Panc1 (cell line): ENCODE results near the gene PCSK2. TPM values are rescaled to one million over a fixed set of nuclear protein-coding genes. Genes with fewer than 3 reads are reported as not detected.

ENCODE experiments used
- ATAC-seq: fragments of 200-7000 bp; cut with Tn5 transposase; 2 replicates; pipeline ENCODE4 v1.9.1; 2020; ENCODE audit warnings: mild to moderate bottlenecking, moderate library complexity
- BruUV-seq: library from RNA; stranded (reverse); fragments of 400-500 nt; replicated peaks from 2 replicates; lab custom pipeline; 2021; lab: Mats Ljungman, UMichigan
- CTCF ChIA-PET: fragments of 300-600 bp; sonication (Branson Sonifier 250); formaldehyde crosslinking; loops from one replicate; lab custom pipeline; 2022; ENCODE audit warnings: antibody characterized with exemption; lab: Charles Lee
- POLR2A ChIA-PET: fragments of 300-600 bp; sonication (Branson Sonifier 250); formaldehyde crosslinking; loops from one replicate; lab custom pipeline; 2022; ENCODE audit warnings: antibody characterized with exemption; lab: Charles Lee
- DNase-seq: peaks from one replicate; pipeline ENCODE4 v3.0.0-alpha.2; 2010; ENCODE audit warnings: low read depth, low spot score
- H3K27ac ChIP-seq: 2 replicates; pipeline ENCODE4 v1.5.1; 2011; ENCODE audit warnings: mild to moderate bottlenecking, low read length, inconsistent platforms
- H3K27me3 ChIP-seq: fragments of 200-500 bp; sonication (Bioruptor generic); 2 replicates; pipeline ENCODE4 v1.6.0; 2014; ENCODE audit warnings: low read length, inconsistent platforms; ENCODE audit not compliant: control insufficient read depth, insufficient read depth
- H3K36me3 ChIP-seq: fragments of 200-500 bp; sonication (Bioruptor generic); 2 replicates; pipeline ENCODE4 v1.5.1; 2014; ENCODE audit warnings: inconsistent platforms, mild to moderate bottlenecking, low read length, moderate library complexity; ENCODE audit not compliant: control insufficient read depth, insufficient read depth
- H3K4me1 ChIP-seq: 2 replicates; pipeline ENCODE4 v1.5.1; 2011; ENCODE audit warnings: inconsistent platforms, mild to moderate bottlenecking, low read length, moderate library complexity; ENCODE audit not compliant: control insufficient read depth, insufficient read depth
- H3K4me3 ChIP-seq, 2 experiments: 2 replicates each; pipeline ENCODE4 v1.5.1; 2011 to 2012; ENCODE audit warnings: low read depth in 2 of 2, low read length in 2 of 2, mild to moderate bottlenecking in 2 of 2, inconsistent platforms in 1 of 2, moderate library complexity in 1 of 2
- H3K9me3 ChIP-seq: fragments of 200-500 bp; sonication (Bioruptor generic); 2 replicates; pipeline ENCODE4 v1.5.1; 2014; ENCODE audit warnings: low read depth, mild to moderate bottlenecking, inconsistent platforms, low read length, moderate library complexity; ENCODE audit not compliant: control insufficient read depth, insufficient read depth
- POLR2AphosphoS5 ChIP-seq: IDR thresholded peaks from 2 replicates; pipeline ENCODE4 v1.6.1; 2012; ENCODE audit warnings: mild to moderate bottlenecking, low read depth, low read length, moderate library complexity
- SIN3A ChIP-seq: IDR thresholded peaks from 2 replicates; pipeline ENCODE4 v1.6.1; 2012; ENCODE audit warnings: low read depth, mild to moderate bottlenecking, low read length, moderate library complexity, borderline replicate concordance; ENCODE audit not compliant: insufficient read depth
- TCF7L2 ChIP-seq: IDR thresholded peaks from 2 replicates; pipeline ENCODE4 v1.6.1; 2011; ENCODE audit warnings: mild to moderate bottlenecking, low read depth, low read length, inconsistent platforms
- in situ Hi-C: cut with HindIII; loops from 2 replicates; pipeline ENCODE4 v1.10.0; 2016; ENCODE audit warnings: low sequenced_read_pairs, low pct_unique_long_range_greater_than_20kb
- intact Hi-C: fragments of 100-400 bp; cut with micrococcal nuclease; formaldehyde crosslinking; loops from one replicate; pipeline ENCODE4 v1.10.0; 2022; ENCODE audit not compliant: unreplicated experiment
- total RNA-seq: library from RNA; stranded (reverse); gene quantifications from one replicate; pipeline ENCODE4 v1.2.1, GENCODE V29; 2021; ENCODE audit not compliant: unreplicated experiment
- TF ChIP-seq, protein P1 (sequence below): fragments of 450-650 bp; IDR thresholded peaks from 2 replicates; pipeline ENCODE4 v1.5.1; 2017; ENCODE audit warnings: mild to moderate bottlenecking
- TF ChIP-seq, protein P2 (sequence below), 2 experiments: IDR thresholded peaks; 2 replicates each; pipeline ENCODE4 v1.6.1; 2011 to 2012; ENCODE audit warnings: low read depth in 2 of 2, control low read depth in 1 of 2, low read length in 1 of 2, mild to moderate bottlenecking in 1 of 2, moderate library complexity in 1 of 2; ENCODE audit not compliant: insufficient read depth in 1 of 2

The PCSK2 gene
- total RNA-seq, 1 experiment from 2014 or later = not detected

DNA sequence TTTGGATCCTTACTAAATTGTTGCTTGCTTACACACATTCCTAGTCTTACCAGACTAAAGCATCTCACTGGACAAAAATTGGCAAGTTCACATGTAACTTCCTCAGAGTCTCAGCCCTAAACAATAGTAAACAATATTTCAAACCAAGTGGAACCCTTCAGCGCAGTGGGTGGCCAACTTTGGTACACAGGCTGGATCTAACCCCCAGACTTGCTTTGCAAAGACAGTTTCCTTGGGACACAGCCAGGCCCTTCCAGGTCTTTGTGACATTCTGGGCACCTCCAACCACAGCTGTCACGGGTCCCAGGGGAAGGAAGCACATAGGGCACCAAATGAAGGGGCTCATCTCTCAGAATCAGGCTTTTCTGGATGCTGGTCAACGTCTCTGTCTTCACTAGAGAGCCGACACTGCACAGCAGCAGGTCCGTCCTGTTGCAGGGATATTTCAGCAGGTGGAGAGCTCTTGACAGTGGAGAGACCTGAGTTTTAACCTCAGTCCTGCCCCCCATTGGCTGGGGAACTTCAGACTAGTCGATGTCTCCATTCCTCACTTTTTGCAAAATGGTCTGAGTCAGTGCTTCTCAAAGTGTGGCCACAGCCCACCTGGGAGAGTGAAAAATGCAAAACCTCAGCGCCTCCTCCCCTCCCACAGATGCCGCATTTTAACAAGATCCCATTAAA is 212.9 kb downstream of the PCSK2 start:
- no peak for ATAC-seq
- no TSS peak for BruUV-seq

DNA sequence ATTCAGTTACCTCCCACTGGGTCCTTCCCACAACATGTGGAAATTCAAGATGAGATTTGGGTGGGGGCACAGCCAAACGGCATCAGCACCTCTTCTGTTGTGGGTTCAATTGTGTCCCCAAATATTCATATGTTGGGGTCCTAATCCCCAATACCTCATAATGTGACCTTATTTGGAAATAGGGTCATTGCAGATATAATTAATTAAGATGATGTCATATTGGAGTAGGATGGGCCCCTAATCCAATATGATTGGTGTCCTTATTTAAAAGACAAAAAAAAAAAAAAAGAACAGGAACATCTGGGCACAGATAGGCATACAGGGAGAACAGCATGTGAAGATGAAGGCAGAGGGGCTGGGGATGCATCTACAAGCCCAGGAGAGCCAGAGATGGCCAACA is 214.9 kb downstream of the PCSK2 start:
- BruUV-seq = no TSS peak
- DNase-seq = no peak
- no peak for ATAC-seq
- H3K9me3 ChIP-seq = no peaks in the 10 kb centered on the region
- TF ChIP-seq, protein P1, sequence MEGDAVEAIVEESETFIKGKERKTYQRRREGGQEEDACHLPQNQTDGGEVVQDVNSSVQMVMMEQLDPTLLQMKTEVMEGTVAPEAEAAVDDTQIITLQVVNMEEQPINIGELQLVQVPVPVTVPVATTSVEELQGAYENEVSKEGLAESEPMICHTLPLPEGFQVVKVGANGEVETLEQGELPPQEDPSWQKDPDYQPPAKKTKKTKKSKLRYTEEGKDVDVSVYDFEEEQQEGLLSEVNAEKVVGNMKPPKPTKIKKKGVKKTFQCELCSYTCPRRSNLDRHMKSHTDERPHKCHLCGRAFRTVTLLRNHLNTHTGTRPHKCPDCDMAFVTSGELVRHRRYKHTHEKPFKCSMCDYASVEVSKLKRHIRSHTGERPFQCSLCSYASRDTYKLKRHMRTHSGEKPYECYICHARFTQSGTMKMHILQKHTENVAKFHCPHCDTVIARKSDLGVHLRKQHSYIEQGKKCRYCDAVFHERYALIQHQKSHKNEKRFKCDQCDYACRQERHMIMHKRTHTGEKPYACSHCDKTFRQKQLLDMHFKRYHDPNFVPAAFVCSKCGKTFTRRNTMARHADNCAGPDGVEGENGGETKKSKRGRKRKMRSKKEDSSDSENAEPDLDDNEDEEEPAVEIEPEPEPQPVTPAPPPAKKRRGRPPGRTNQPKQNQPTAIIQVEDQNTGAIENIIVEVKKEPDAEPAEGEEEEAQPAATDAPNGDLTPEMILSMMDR = no peak
- no peak for TF ChIP-seq POLR2AphosphoS5
- TF ChIP-seq, protein P2, sequence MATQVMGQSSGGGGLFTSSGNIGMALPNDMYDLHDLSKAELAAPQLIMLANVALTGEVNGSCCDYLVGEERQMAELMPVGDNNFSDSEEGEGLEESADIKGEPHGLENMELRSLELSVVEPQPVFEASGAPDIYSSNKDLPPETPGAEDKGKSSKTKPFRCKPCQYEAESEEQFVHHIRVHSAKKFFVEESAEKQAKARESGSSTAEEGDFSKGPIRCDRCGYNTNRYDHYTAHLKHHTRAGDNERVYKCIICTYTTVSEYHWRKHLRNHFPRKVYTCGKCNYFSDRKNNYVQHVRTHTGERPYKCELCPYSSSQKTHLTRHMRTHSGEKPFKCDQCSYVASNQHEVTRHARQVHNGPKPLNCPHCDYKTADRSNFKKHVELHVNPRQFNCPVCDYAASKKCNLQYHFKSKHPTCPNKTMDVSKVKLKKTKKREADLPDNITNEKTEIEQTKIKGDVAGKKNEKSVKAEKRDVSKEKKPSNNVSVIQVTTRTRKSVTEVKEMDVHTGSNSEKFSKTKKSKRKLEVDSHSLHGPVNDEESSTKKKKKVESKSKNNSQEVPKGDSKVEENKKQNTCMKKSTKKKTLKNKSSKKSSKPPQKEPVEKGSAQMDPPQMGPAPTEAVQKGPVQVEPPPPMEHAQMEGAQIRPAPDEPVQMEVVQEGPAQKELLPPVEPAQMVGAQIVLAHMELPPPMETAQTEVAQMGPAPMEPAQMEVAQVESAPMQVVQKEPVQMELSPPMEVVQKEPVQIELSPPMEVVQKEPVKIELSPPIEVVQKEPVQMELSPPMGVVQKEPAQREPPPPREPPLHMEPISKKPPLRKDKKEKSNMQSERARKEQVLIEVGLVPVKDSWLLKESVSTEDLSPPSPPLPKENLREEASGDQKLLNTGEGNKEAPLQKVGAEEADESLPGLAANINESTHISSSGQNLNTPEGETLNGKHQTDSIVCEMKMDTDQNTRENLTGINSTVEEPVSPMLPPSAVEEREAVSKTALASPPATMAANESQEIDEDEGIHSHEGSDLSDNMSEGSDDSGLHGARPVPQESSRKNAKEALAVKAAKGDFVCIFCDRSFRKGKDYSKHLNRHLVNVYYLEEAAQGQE (IDR thresholded peaks at IDR 0.05; ENCODE audit: insufficient read depth in 1 of 2, low read depth in 2 of 2, low read length in 1 of 2) = no peak
- no peak for TF ChIP-seq SIN3A
- TF ChIP-seq TCF7L2 = no peak
- no peaks in the 10 kb centered on the region for H3K4me1 ChIP-seq
- H3K4me3 ChIP-seq = no peak overlapping the region
- in situ Hi-C loops (no loop called here), intact Hi-C loops (no loop called here)
- H3K36me3 ChIP-seq = no peaks in the 10 kb centered on the region
- ChIA-PET CTCF (no interaction called here), POLR2A (no interaction called here)
- peaks cover 18% of the 10 kb centered on the region for H3K27me3 ChIP-seq
- H3K27ac ChIP-seq = no peak overlapping the region

More for the DNA sequence above, 212.9 kb downstream of the PCSK2 start:
- TF ChIP-seq, protein P1 = no peak
- no peak overlapping the region for H3K4me3 ChIP-seq
- H3K27ac ChIP-seq = no peak overlapping the region
- no peaks in the 10 kb centered on the region for H3K4me1 ChIP-seq
- ChIA-PET CTCF (no interaction called here), POLR2A (no interaction called here)
- intact Hi-C loops (no loop called here), in situ Hi-C loops (no loop called here)
- no peaks in the 10 kb centered on the region for H3K9me3 ChIP-seq
- DNase-seq = no peak
- H3K27me3 ChIP-seq = peaks cover 24% of the 10 kb centered on the region
- no peaks in the 10 kb centered on the region for H3K36me3 ChIP-seq
